ENCODE results near the gene ZNF367.

DNA sequence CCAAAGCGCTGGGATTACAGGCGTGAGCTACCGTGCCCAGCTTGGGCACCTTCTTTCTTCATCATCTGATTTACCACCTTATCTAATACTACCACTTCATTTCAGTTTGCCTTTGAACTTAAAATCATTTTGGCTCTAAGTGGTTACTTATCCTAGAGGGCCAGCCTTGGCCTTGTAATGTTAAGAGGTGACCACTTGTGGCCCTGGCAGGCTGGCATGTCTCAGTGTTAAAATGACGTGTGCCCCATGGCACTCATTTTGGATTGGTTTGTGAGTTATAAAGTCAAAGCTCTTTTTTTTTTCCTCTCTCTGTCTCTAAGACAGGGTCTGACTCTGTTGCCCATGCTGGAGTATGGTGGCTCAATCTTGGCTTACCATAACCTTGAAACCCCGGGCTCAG, 49.6 kb upstream of the ZNF367 start:
- TF ChIP-seq, protein P1, sequence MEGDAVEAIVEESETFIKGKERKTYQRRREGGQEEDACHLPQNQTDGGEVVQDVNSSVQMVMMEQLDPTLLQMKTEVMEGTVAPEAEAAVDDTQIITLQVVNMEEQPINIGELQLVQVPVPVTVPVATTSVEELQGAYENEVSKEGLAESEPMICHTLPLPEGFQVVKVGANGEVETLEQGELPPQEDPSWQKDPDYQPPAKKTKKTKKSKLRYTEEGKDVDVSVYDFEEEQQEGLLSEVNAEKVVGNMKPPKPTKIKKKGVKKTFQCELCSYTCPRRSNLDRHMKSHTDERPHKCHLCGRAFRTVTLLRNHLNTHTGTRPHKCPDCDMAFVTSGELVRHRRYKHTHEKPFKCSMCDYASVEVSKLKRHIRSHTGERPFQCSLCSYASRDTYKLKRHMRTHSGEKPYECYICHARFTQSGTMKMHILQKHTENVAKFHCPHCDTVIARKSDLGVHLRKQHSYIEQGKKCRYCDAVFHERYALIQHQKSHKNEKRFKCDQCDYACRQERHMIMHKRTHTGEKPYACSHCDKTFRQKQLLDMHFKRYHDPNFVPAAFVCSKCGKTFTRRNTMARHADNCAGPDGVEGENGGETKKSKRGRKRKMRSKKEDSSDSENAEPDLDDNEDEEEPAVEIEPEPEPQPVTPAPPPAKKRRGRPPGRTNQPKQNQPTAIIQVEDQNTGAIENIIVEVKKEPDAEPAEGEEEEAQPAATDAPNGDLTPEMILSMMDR (IDR thresholded peaks at IDR 0.05): no peak
- TF ChIP-seq POLR2A (IDR thresholded peaks at IDR 0.05) (no peak), EP300 (IDR thresholded peaks at IDR 0.05) (no peak), POLR2AphosphoS5 (IDR thresholded peaks at IDR 0.05) (no peak)

Data from sigmoid colon (tissue), 4 donors.